GM12873 (cell line): ENCODE measurements around the gene PACS2.

Experiments used
- TF ChIP-seq, protein P1 (sequence below): IDR thresholded peaks from 2 replicates; pipeline ENCODE4 v1.5.1; 2012; ENCODE audit warnings: low read depth, mild to moderate bottlenecking, moderate library complexity, low read length, control low read depth; ENCODE audit not compliant: insufficient read depth; ENCODE audit errors: missing control alignments

The PACS2 gene

DNA sequence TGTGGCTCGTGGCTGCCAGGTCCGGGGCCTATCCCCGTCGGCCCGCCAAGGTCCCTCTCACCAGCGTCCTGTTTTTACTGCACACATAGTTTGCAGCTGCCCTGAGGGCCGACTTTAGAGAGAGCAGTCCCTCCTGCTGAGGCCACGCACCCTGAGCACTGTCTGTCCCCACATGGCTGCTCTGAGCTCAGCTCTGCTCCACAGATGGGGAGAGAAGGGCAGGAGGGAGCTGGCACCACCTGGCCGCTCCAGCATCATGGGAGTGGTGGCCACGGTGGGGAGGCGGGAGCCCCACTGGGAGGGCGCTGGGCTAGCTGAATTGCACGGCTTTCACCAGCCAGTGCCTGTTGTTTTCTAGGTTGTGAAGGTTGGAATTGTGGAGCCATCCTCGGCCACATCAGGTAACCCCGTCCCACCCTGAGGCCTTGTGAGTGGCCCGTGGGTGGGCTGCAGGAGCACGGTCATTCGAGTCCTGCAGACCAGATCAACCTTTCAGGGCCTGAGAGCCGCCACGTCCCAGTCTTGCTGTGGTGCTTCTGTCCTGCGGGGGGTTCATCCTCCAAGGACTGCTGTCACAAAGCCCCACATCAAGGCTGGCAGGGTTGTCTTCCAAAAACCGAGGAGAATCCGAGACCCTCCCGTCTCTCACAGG, 76.4 kb downstream of the PACS2 start:
- TF ChIP-seq, protein P1, sequence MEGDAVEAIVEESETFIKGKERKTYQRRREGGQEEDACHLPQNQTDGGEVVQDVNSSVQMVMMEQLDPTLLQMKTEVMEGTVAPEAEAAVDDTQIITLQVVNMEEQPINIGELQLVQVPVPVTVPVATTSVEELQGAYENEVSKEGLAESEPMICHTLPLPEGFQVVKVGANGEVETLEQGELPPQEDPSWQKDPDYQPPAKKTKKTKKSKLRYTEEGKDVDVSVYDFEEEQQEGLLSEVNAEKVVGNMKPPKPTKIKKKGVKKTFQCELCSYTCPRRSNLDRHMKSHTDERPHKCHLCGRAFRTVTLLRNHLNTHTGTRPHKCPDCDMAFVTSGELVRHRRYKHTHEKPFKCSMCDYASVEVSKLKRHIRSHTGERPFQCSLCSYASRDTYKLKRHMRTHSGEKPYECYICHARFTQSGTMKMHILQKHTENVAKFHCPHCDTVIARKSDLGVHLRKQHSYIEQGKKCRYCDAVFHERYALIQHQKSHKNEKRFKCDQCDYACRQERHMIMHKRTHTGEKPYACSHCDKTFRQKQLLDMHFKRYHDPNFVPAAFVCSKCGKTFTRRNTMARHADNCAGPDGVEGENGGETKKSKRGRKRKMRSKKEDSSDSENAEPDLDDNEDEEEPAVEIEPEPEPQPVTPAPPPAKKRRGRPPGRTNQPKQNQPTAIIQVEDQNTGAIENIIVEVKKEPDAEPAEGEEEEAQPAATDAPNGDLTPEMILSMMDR = no peak

DNA sequence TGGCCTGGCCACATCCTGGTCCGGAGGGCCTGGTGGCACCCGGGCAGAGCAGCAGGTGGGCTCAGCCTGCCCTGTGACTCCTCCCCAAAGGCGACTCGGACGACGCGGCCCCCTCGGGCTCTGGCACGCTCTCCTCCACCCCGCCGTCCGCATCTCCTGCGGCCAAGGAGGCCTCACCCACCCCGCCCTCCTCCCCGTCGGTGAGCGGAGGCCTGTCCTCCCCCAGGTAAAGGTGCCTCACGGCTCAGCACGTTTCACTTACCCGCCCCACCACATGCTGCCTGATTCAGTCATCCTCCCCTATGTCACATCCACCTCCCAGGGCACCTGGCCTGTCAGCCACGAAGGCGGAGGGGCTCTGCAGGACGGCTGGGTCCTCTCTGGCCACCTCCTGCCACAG, 77.0 kb downstream of the PACS2 start:
- TF ChIP-seq, protein P1 = no peak

DNA sequence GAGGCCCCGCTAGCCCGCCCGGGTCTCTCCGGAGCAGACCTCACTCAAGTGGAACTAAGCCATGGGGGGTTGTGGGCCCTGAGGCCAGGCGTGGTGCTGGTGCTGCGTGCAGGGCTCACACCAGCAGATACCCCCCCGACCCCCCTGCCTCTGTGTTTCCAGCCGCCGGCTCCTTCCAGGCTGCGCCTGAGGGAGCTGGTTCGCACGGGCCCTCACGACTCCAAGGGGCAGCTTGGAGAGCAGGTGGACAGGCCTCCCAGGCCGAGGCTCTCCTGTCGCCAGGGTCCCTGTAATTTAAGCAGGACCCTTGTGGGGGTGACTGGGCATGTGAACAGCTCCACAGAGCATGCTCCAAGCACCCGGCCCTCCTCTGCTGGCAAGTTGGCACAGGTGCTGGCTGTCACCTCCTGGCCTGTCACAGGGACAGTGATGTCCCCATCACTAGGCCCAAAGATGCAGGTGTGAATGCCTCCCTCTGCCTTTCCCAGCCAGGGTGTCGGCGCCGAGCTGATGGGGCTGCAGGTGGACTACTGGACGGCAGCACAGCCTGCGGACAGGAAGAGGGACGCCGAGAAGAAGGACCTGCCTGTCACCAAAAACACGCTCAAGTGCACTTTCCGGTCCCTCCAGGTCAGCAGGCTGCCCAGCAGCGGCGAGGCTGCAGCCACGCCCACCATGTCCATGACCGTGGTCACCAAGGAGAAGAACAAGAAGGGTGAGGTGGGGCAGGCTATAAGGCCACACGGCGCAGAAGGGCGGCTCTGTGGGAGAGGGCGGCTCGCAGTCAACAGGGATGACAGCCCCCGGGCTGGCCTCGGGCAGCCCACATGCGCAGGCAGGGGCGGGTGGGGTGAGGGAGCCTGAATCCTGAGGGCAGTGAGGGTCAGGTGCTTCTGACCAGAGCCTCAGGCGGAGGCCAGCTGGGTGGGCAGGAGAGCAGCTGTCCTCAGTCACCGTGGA, 77.9 kb downstream of the PACS2 start:
- TF ChIP-seq, protein P1 = no peak

DNA sequence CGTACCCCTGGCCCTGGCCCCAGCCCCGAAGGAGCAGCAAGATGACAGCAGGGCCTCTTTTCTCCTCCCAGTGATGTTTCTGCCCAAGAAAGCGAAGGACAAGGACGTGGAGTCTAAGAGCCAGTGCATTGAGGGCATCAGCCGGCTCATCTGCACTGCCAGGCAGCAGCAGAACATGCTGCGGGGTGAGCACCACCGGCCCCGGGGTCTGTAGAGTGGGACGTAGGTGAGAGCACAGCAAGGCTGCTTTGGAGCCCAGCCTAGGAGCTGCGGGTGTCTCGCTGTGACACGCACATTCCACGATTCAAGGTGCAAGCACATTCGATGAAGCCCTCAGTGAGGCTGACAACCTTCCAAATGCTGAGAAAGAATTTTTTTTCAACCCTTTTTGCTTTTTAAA, 78.6 kb downstream of the PACS2 start:
- TF ChIP-seq, protein P1 = no peak

DNA sequence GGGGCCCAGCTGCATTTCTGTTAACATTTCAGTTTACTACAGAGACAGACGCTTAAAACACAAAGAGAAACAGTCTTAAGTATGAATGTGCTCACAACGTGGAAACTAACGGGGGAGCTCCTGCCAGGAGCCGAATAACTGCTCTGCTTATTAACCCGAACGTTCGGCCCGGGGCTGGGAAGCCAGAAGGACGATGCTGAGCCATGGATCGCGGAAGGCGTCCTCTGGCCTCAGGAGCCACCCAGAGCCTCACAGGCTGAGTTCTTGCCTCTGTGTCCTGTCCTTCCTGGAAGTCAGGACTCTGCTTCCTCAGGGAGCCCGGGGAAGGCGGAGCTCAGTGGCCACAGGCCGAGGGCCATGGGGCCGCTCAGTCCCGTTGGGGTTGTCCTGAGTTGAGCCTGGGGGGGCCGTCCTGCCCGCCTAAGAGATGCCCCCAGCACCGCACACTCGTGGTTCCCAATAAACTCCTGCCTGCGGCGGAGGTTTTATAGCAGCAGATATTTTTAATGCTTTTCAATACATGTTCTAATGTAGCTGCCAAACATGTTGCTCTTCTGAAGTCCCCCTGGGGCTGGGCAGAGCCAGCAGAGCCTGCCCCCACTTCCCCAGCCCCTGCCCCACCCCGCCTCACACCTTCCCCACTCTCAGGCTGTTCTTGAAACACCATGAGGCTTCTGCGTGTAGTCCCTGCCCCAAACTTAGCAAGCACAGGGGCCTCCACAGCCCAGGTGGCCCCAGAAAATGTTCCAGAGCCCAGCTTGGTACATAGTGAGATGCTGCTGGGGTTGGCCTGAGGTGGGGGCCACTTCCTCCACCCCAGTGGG, 80.4 kb downstream of the PACS2 start:
- TF ChIP-seq, protein P1 = no peak

DNA sequence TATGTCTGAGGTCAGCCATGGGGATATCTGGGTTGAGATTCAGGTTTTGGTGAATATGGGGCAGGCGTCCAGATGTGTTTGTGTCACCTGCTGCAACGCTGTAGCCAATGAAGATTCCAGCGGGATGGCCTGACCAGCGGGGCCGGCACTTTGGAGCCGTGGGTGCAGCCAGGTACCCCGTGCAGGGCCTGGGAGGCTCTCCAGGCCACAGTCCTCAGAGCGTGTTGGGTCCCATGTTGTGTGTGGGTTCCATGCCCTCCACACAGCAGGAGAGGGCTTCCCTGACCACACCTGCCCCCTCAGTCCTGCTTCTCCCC, 80.9 kb downstream of the PACS2 start:
- TF ChIP-seq, protein P1 = no peak
